Peyer's patch (tissue), 4 donors: ENCODE results near the gene ARFGEF2.

ENCODE experiments used
- CTCF ChIP-seq, 6 experiments: fragments of 450-650 bp in 4 of 6; fragments of 200-600 bp in 2 of 6; sonication (generic) in 1 of 6; IDR thresholded peaks; one replicate each; pipeline ENCODE4 v1.5.1; 2017 to 2019; ENCODE audit warnings: antibody characterized with exemption in 6 of 6, mild to moderate bottlenecking in 3 of 6, moderate library complexity in 1 of 6
- POLR2A ChIP-seq, 2 donors: fragments of 450-650 bp; IDR thresholded peaks; one replicate each; pipeline ENCODE4 v1.5.1; 2017; ENCODE audit warnings: antibody characterized with exemption in 2 of 2, mild to moderate bottlenecking in 2 of 2, moderate library complexity in 2 of 2

- TF ChIP-seq CTCF (IDR thresholded peaks at IDR 0.05) (peak in 1 of 6 experiments; percentile 3), POLR2A (IDR thresholded peaks at IDR 0.05) (no peak)
These were observed 107.2 kb downstream of the ARFGEF2 start for GRCh38 chr20:49028684-49029083.
